Measurements from ENCODE around the gene IST1.

DNA sequence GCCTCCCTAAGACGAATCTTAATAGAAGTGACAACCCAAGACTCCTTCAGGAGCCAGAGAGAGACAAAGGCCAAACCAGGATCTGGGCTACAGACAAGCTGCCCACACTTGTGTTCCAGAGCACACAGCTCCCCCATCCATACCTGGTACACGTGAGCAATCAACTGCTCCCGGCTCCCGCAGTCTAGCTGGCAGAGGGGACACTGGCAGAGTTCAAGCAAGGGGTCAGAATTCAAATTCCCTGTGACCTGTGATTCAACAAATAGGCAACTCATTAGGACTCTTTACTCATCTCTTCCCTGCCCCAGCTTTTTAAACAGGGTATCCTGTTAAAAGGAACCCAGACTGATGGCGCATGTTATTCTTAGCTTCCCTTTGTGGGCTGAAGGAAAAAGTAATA is 31.3 kb upstream of the IST1 start:
- TF ChIP-seq, protein P1, sequence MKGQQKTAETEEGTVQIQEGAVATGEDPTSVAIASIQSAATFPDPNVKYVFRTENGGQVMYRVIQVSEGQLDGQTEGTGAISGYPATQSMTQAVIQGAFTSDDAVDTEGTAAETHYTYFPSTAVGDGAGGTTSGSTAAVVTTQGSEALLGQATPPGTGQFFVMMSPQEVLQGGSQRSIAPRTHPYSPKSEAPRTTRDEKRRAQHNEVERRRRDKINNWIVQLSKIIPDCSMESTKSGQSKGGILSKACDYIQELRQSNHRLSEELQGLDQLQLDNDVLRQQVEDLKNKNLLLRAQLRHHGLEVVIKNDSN (IDR thresholded peaks at IDR 0.05), result no peak
- TF ChIP-seq, protein P2, sequence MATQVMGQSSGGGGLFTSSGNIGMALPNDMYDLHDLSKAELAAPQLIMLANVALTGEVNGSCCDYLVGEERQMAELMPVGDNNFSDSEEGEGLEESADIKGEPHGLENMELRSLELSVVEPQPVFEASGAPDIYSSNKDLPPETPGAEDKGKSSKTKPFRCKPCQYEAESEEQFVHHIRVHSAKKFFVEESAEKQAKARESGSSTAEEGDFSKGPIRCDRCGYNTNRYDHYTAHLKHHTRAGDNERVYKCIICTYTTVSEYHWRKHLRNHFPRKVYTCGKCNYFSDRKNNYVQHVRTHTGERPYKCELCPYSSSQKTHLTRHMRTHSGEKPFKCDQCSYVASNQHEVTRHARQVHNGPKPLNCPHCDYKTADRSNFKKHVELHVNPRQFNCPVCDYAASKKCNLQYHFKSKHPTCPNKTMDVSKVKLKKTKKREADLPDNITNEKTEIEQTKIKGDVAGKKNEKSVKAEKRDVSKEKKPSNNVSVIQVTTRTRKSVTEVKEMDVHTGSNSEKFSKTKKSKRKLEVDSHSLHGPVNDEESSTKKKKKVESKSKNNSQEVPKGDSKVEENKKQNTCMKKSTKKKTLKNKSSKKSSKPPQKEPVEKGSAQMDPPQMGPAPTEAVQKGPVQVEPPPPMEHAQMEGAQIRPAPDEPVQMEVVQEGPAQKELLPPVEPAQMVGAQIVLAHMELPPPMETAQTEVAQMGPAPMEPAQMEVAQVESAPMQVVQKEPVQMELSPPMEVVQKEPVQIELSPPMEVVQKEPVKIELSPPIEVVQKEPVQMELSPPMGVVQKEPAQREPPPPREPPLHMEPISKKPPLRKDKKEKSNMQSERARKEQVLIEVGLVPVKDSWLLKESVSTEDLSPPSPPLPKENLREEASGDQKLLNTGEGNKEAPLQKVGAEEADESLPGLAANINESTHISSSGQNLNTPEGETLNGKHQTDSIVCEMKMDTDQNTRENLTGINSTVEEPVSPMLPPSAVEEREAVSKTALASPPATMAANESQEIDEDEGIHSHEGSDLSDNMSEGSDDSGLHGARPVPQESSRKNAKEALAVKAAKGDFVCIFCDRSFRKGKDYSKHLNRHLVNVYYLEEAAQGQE (IDR thresholded peaks at IDR 0.05; ENCODE audit: low read depth), result no peak
- TF ChIP-seq, protein P3, sequence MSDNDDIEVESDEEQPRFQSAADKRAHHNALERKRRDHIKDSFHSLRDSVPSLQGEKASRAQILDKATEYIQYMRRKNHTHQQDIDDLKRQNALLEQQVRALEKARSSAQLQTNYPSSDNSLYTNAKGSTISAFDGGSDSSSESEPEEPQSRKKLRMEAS (IDR thresholded peaks at IDR 0.05), result no peak
- TF ChIP-seq CREB1 (IDR thresholded peaks at IDR 0.05; ENCODE audit: low read depth) (no peak), EP300 (IDR thresholded peaks at IDR 0.05; ENCODE audit: borderline replicate concordance) (no peak), EGR1 (IDR thresholded peaks at IDR 0.05) (no peak), TCF12 (IDR thresholded peaks at IDR 0.05; ENCODE audit: low read depth) (no peak), RAD21 (IDR thresholded peaks at IDR 0.05; ENCODE audit: low read depth) (no peak), FOXM1 (IDR thresholded peaks at IDR 0.05; ENCODE audit: borderline replicate concordance, low read depth) (no peak), YY1 (IDR thresholded peaks at IDR 0.05; ENCODE audit: low read depth) (no peak), ZBTB7A (IDR thresholded peaks at IDR 0.05; ENCODE audit: low read depth) (no peak)
